Measurements from ENCODE around the gene OR4D5. TPM values are rescaled to one million over a fixed set of nuclear protein-coding genes. Genes with fewer than 3 reads are reported as not detected.
A peak's percentile ranks its signal among the peaks of the same experiment; 100 is the strongest.

Gene OR4D5
- total RNA-seq, 1 experiment from 2014 or later: not detected

GRCh38 chr11:123956752-123957151 lies 17.3 kb downstream of the OR4D5 start:
- Histone ChIP-seq H3K36me3 (ENCODE audit: control insufficient read depth, insufficient read depth, low read length) (no peaks in the 10 kb centered on the region), H3K9me3 (peaks cover 4% of the 10 kb centered on the region), H3K4me1 (no peaks in the 10 kb centered on the region), H3K4me3 (ENCODE audit: low read depth, low read length) (no peak overlapping the region), H3K27me3 (replicated peaks; ENCODE audit: control insufficient read depth, insufficient read depth, low read length) (no peaks in the 10 kb centered on the region)
- no peak overlapping the region for H3K27ac Mint-ChIP-seq (ENCODE audit: unreplicated experiment)
- H3K4me1 Mint-ChIP-seq (ENCODE audit: low read depth, unreplicated experiment): peaks cover 5% of the 10 kb centered on the region
- TF ChIP-seq CTCF (IDR thresholded peaks at IDR 0.05; ENCODE audit: insufficient read depth in 1 of 2, low read depth in 1 of 2, low read length in 1 of 2, severe bottlenecking in 1 of 2, unreplicated experiment in 1 of 2): no peak
- DNase-seq: no peak
- ChIA-PET CTCF (no interaction called here), POLR2A (no interaction called here)
- intact Hi-C loops (cut with micrococcal nuclease; ENCODE audit: unreplicated experiment): no loop called here
- peaks cover 16% of the 10 kb centered on the region for H3K9me3 Mint-ChIP-seq (ENCODE audit: unreplicated experiment)
- no TSS peak for BruUV-seq (replicated peaks)
- peaks cover 10% of the 10 kb centered on the region for H3K27me3 Mint-ChIP-seq (ENCODE audit: insufficient read depth, unreplicated experiment)
- no peaks in the 10 kb centered on the region for H3K36me3 Mint-ChIP-seq (ENCODE audit: insufficient read depth, unreplicated experiment)
- H3K4me3 Mint-ChIP-seq (ENCODE audit: unreplicated experiment): no peak overlapping the region

- no peak overlapping the region for H3K4me3 ChIP-seq (ENCODE audit: low read depth, low read length)
- no peak for TF ChIP-seq CTCF (IDR thresholded peaks at IDR 0.05; ENCODE audit: insufficient read depth in 1 of 2, low read depth in 1 of 2, low read length in 1 of 2, severe bottlenecking in 1 of 2, unreplicated experiment in 1 of 2)
- H3K4me1 ChIP-seq: no peaks in the 10 kb centered on the region; the same call in 1 of the 2 replicates
- DNase-seq: no peak
- Mint-ChIP-seq H3K4me3 (ENCODE audit: unreplicated experiment) (no peak overlapping the region), H3K36me3 (ENCODE audit: insufficient read depth, unreplicated experiment) (no peaks in the 10 kb centered on the region), H3K27ac (ENCODE audit: unreplicated experiment) (no peak overlapping the region), H3K4me1 (ENCODE audit: low read depth, unreplicated experiment) (no peaks in the 10 kb centered on the region), H3K27me3 (ENCODE audit: insufficient read depth, unreplicated experiment) (no peaks in the 10 kb centered on the region), H3K9me3 (ENCODE audit: unreplicated experiment) (peaks cover 9% of the 10 kb centered on the region)
- CTCF ChIA-PET: no interaction called here
- no peaks in the 10 kb centered on the region for H3K36me3 ChIP-seq (ENCODE audit: control insufficient read depth, insufficient read depth, low read length)
- intact Hi-C loops (cut with micrococcal nuclease; ENCODE audit: unreplicated experiment): no loop called here
- no peaks in the 10 kb centered on the region for H3K27me3 ChIP-seq (replicated peaks; ENCODE audit: control insufficient read depth, insufficient read depth, low read length)
- BruUV-seq (replicated peaks): no TSS peak
- H3K9me3 ChIP-seq: no peaks in the 10 kb centered on the region; the same call in 1 of the 2 replicates
- POLR2A ChIA-PET: no interaction called here
Measured at GRCh38 chr11:123973816-123974215, 34.4 kb downstream of the OR4D5 start.

DNA sequence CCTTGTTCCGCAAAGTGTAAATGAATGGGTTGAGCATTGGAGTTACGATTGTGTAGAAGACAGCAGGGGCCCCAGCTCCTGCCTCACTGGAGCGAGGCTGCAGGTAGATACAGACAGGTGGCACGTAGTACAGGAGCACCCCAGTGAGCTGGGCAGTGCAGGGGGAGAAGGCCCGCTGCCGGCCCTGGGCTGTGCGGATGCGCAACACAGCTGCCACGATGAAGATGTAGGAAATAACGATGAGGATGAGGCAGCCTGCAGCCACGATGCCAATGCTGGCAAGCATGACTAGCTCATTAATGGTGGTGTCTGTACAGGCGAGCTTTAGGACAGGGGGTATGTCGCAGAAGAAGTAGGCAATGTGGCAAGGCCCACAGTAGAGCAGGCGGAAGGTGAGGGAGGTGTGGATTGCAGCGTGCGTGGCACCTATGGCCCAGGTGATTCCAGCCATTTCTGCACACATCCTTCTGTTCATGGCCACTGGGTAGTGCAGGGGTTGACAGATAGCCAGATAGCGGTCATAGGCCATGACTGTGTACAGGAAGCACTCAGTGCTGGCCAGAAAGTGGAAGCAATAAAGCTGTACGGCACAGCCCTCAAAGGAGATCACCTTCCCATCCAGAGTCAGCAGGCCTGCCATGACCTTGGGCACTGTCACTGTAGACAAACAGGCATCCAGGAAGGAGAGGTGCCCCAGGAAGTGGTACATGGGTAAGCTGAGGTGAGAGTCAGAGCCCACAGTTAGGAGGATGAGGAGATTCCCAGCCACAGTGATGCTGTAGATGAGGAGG lies 37.5 kb downstream of the OR4D5 start:
- no peaks in the 10 kb centered on the region for H3K4me1 Mint-ChIP-seq (ENCODE audit: low read depth, unreplicated experiment)
- TF ChIP-seq CTCF (IDR thresholded peaks at IDR 0.05; ENCODE audit: insufficient read depth in 1 of 2, low read depth in 1 of 2, low read length in 1 of 2, severe bottlenecking in 1 of 2, unreplicated experiment in 1 of 2): no peak

More for the DNA sequence above, 37.5 kb downstream of the OR4D5 start:
- POLR2A ChIA-PET: no interaction called here
- CTCF ChIA-PET: no interaction called here
- DNase-seq: no peak
- Mint-ChIP-seq H3K27me3 (ENCODE audit: insufficient read depth, unreplicated experiment) (no peaks in the 10 kb centered on the region), H3K36me3 (ENCODE audit: insufficient read depth, unreplicated experiment) (no peaks in the 10 kb centered on the region), H3K4me3 (ENCODE audit: unreplicated experiment) (no peak overlapping the region), H3K9me3 (ENCODE audit: unreplicated experiment) (peaks cover 10% of the 10 kb centered on the region), H3K27ac (ENCODE audit: unreplicated experiment) (peak overlapping the region; percentile 2)
- Histone ChIP-seq H3K4me1 (no peaks in the 10 kb centered on the region; the same call in 1 of the 2 replicates), H3K27me3 (replicated peaks; ENCODE audit: control insufficient read depth, insufficient read depth, low read length) (no peaks in the 10 kb centered on the region), H3K9me3 (no peaks in the 10 kb centered on the region; the same call in 1 of the 2 replicates), H3K4me3 (ENCODE audit: low read depth, low read length) (no peak overlapping the region), H3K36me3 (ENCODE audit: control insufficient read depth, insufficient read depth, low read length) (no peaks in the 10 kb centered on the region)
- intact Hi-C loops (cut with micrococcal nuclease; ENCODE audit: unreplicated experiment): no loop called here
- BruUV-seq (replicated peaks): no TSS peak

Data from Caco-2 (cell line).